SK-N-MC (cell line): ENCODE data around the gene CEP55.

Source experiments
- EZH2 ChIP-seq: fragments of 200-600 bp; sonication (generic); IDR thresholded peaks from one replicate; pipeline ENCODE4 v1.6.1; 2017; ENCODE audit warnings: antibody characterized with exemption
- POLR2AphosphoS5 ChIP-seq: IDR thresholded peaks from 2 replicates; pipeline ENCODE4 v1.6.1; 2012; ENCODE audit warnings: mild to moderate bottlenecking, low read depth, low read length, borderline replicate concordance

DNA sequence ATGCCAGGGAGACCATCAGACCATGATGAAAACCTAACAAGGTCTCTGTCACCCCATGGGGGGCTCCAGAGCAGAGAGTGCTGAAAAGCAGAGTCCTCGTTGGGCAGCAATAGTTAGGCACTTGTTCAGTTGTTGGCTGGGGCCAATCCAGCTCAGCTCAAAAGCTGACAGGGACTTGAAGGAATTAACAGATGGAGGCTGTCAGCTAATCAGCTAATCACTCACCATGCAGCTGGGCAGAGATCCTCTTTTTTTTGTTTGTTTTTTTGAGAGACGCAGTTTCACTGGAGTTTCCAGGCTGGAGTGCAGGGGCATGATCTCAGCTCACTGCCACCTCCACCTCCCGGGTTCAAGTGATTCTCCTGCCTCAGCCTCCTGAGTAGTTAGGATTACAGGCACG, 18.1 kb downstream of the CEP55 start:
- TF ChIP-seq POLR2AphosphoS5 (no peak), EZH2 (no peak)
